ENCODE results near the gene FMO1. TPM values are rescaled to one million over a fixed set of nuclear protein-coding genes. Genes with fewer than 3 reads are reported as not detected.
A peak's percentile ranks its signal among the peaks of the same experiment; 100 is the strongest.

The FMO1 gene
- total RNA-seq, 2 donors from 2014 or later = 0.28 TPM; not detected in 1

DNA sequence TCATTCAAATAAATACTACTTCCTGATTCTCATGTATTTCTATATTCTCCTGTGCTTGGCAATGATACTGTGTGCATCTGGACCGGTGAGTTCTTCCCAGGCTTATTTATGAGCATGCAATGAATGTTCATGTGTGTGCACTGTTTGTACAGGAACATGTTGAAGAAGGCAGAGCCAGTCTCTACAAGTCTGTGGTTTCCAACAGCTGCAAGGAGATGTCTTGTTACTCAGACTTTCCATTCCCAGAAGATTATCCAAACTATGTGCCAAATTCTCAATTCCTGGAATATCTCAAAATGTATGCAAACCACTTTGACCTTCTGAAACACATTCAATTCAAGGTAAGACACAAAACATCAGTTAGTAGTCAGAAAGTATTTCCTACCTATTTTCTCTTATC lies 19.1 kb downstream of the FMO1 start:
- TF ChIP-seq, protein P1, sequence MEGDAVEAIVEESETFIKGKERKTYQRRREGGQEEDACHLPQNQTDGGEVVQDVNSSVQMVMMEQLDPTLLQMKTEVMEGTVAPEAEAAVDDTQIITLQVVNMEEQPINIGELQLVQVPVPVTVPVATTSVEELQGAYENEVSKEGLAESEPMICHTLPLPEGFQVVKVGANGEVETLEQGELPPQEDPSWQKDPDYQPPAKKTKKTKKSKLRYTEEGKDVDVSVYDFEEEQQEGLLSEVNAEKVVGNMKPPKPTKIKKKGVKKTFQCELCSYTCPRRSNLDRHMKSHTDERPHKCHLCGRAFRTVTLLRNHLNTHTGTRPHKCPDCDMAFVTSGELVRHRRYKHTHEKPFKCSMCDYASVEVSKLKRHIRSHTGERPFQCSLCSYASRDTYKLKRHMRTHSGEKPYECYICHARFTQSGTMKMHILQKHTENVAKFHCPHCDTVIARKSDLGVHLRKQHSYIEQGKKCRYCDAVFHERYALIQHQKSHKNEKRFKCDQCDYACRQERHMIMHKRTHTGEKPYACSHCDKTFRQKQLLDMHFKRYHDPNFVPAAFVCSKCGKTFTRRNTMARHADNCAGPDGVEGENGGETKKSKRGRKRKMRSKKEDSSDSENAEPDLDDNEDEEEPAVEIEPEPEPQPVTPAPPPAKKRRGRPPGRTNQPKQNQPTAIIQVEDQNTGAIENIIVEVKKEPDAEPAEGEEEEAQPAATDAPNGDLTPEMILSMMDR (IDR thresholded peaks at IDR 0.05) = no peak
- peak; percentile 70 for TF ChIP-seq POLR2AphosphoS5 (IDR thresholded peaks at IDR 0.05)
- H3K4me1 ChIP-seq (replicated peaks) = peaks cover 4% of the 10 kb centered on the region
- no peak overlapping the region for H3K27ac ChIP-seq
- H3K27me3 ChIP-seq (replicated peaks; ENCODE audit: insufficient read depth) = no peaks in the 10 kb centered on the region
- H3K9me3 ChIP-seq = no peaks in the 10 kb centered on the region
- no peaks in the 10 kb centered on the region for H3K36me3 ChIP-seq
- 21% methylated on average over 1 of the region's 1 CpG for WGBS
- intact Hi-C loops (cut with DNase I) = no loop called here
- peak; percentile 56 for DNase-seq (ENCODE audit: low spot score)
- H3K4me3 ChIP-seq = no peak overlapping the region

GRCh38 chr1:171270806-171271205 lies 22.5 kb downstream of the FMO1 start:
- TF ChIP-seq POLR2A (IDR thresholded peaks at IDR 0.05) = no peak
- TF ChIP-seq, protein P1 (IDR thresholded peaks at IDR 0.05) = no peak
- TF ChIP-seq POLR2AphosphoS5 (IDR thresholded peaks at IDR 0.05) = no peak
- peaks cover 4% of the 10 kb centered on the region for H3K4me1 ChIP-seq (replicated peaks)
- H3K36me3 ChIP-seq = no peaks in the 10 kb centered on the region
- H3K9me3 ChIP-seq = no peaks in the 10 kb centered on the region
- no peak overlapping the region for H3K27ac ChIP-seq
- DNase-seq (ENCODE audit: low spot score) = no peak
- H3K27me3 ChIP-seq (replicated peaks; ENCODE audit: insufficient read depth) = no peaks in the 10 kb centered on the region
- H3K4me3 ChIP-seq = no peak overlapping the region
- WGBS = 96% methylated on average over 2 of the region's 2 CpGs
- intact Hi-C loops (cut with DNase I) = no loop called here

- 50% methylated on average over 2 of the region's 2 CpGs for WGBS
- H3K4me3 ChIP-seq = no peak overlapping the region
These were observed 29.2 kb downstream of the FMO1 start for GRCh38 chr1:171277534-171277933.

DNA sequence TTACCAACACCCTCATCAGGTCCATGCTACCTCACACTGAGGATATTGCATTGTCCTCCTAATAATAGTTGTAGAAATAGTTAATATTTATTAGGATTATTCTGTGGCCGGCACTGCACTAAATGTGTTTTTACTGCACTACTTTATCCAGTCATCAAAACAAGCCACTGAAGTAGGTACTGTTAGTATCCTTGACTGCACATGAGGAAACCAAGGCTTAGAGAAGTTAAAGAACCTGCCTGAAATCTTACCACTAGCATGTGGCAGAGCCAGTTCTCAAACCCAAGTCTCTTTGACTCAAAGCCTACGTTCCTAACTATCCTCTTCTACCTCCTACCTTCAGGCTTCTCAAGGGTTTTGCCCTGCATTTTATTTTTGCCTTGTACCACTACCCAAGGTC lies 30.9 kb downstream of the FMO1 start:
- intact Hi-C loops (cut with DNase I) = no loop called here
- DNase-seq (ENCODE audit: low spot score) = no peak
- no peak overlapping the region for H3K27ac ChIP-seq
- 78% methylated on average over 2 of the region's 2 CpGs for WGBS
- no peaks in the 10 kb centered on the region for H3K27me3 ChIP-seq (replicated peaks; ENCODE audit: insufficient read depth)
- H3K9me3 ChIP-seq = no peaks in the 10 kb centered on the region
- TF ChIP-seq POLR2A (IDR thresholded peaks at IDR 0.05) (no peak), POLR2AphosphoS5 (IDR thresholded peaks at IDR 0.05) (no peak)
- TF ChIP-seq, protein P1 (IDR thresholded peaks at IDR 0.05) = no peak
- H3K36me3 ChIP-seq = no peaks in the 10 kb centered on the region
- H3K4me1 ChIP-seq (replicated peaks) = no peaks in the 10 kb centered on the region
- no peak overlapping the region for H3K4me3 ChIP-seq

More at GRCh38 chr1:171277534-171277933, 29.2 kb downstream of the FMO1 start:
- Histone ChIP-seq H3K27me3 (replicated peaks; ENCODE audit: insufficient read depth) (no peaks in the 10 kb centered on the region), H3K4me1 (replicated peaks) (no peaks in the 10 kb centered on the region), H3K9me3 (no peaks in the 10 kb centered on the region), H3K27ac (no peak overlapping the region), H3K36me3 (no peaks in the 10 kb centered on the region)
- intact Hi-C loops (cut with DNase I) = no loop called here
- no peak for DNase-seq (ENCODE audit: low spot score)
- TF ChIP-seq POLR2AphosphoS5 (IDR thresholded peaks at IDR 0.05) (no peak), POLR2A (IDR thresholded peaks at IDR 0.05) (no peak)
- TF ChIP-seq, protein P1 (IDR thresholded peaks at IDR 0.05) = no peak

GRCh38 chr1:171279678-171280077 lies 31.4 kb downstream of the FMO1 start:
- intact Hi-C loops (cut with DNase I) = no loop called here
- no peak for DNase-seq (ENCODE audit: low spot score)
- H3K27me3 ChIP-seq (replicated peaks; ENCODE audit: insufficient read depth) = no peaks in the 10 kb centered on the region
- no peaks in the 10 kb centered on the region for H3K9me3 ChIP-seq
- H3K4me3 ChIP-seq = no peak overlapping the region
- no peak overlapping the region for H3K27ac ChIP-seq
- no peaks in the 10 kb centered on the region for H3K4me1 ChIP-seq (replicated peaks)
- H3K36me3 ChIP-seq = no peaks in the 10 kb centered on the region
- no peak for TF ChIP-seq POLR2AphosphoS5 (IDR thresholded peaks at IDR 0.05)
- 77% methylated on average over 3 of the region's 3 CpGs for WGBS

All from prostate gland (tissue), 2 donors.